Nephron progenitor cell (in vitro differentiated cells): Measurements from ENCODE around the gene GCN1.

Source experiments
- DNase-seq: peaks from one replicate; pipeline ENCODE4 v3.0.0; 2021
- H3K27ac Mint-ChIP-seq: 2 replicates; pipeline ENCODE4 v1.8.0; 2021; ENCODE audit warnings: mild to moderate bottlenecking, moderate library complexity, mixed read lengths
- H3K27me3 Mint-ChIP-seq: 2 replicates; pipeline ENCODE4 v1.8.0; 2021; ENCODE audit warnings: mild to moderate bottlenecking, low read depth, mixed read lengths; ENCODE audit not compliant: poor library complexity
- H3K36me3 Mint-ChIP-seq: 2 replicates; pipeline ENCODE4 v1.8.0; 2021; ENCODE audit warnings: low read depth, mixed read lengths
- H3K4me1 Mint-ChIP-seq: 2 replicates; pipeline ENCODE4 v1.8.0; 2021; ENCODE audit warnings: mixed read lengths
- H3K4me3 Mint-ChIP-seq: 2 replicates; pipeline ENCODE4 v1.8.0; 2021; ENCODE audit warnings: mild to moderate bottlenecking, moderate library complexity, mixed read lengths
- H3K9me3 Mint-ChIP-seq: 2 replicates; pipeline ENCODE4 v1.8.0; 2021; ENCODE audit warnings: mild to moderate bottlenecking, moderate library complexity, mixed read lengths
- TF ChIP-seq, protein P1 (sequence below): fragments of 200-600 bp; sonication (generic); IDR thresholded peaks from 2 replicates; pipeline ENCODE4 v1.5.0; 2021; ENCODE audit warnings: antibody characterized with exemption

Gene GCN1, protein sequence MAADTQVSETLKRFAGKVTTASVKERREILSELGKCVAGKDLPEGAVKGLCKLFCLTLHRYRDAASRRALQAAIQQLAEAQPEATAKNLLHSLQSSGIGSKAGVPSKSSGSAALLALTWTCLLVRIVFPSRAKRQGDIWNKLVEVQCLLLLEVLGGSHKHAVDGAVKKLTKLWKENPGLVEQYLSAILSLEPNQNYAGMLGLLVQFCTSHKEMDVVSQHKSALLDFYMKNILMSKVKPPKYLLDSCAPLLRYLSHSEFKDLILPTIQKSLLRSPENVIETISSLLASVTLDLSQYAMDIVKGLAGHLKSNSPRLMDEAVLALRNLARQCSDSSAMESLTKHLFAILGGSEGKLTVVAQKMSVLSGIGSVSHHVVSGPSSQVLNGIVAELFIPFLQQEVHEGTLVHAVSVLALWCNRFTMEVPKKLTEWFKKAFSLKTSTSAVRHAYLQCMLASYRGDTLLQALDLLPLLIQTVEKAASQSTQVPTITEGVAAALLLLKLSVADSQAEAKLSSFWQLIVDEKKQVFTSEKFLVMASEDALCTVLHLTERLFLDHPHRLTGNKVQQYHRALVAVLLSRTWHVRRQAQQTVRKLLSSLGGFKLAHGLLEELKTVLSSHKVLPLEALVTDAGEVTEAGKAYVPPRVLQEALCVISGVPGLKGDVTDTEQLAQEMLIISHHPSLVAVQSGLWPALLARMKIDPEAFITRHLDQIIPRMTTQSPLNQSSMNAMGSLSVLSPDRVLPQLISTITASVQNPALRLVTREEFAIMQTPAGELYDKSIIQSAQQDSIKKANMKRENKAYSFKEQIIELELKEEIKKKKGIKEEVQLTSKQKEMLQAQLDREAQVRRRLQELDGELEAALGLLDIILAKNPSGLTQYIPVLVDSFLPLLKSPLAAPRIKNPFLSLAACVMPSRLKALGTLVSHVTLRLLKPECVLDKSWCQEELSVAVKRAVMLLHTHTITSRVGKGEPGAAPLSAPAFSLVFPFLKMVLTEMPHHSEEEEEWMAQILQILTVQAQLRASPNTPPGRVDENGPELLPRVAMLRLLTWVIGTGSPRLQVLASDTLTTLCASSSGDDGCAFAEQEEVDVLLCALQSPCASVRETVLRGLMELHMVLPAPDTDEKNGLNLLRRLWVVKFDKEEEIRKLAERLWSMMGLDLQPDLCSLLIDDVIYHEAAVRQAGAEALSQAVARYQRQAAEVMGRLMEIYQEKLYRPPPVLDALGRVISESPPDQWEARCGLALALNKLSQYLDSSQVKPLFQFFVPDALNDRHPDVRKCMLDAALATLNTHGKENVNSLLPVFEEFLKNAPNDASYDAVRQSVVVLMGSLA (N-terminal part only)

DNA sequence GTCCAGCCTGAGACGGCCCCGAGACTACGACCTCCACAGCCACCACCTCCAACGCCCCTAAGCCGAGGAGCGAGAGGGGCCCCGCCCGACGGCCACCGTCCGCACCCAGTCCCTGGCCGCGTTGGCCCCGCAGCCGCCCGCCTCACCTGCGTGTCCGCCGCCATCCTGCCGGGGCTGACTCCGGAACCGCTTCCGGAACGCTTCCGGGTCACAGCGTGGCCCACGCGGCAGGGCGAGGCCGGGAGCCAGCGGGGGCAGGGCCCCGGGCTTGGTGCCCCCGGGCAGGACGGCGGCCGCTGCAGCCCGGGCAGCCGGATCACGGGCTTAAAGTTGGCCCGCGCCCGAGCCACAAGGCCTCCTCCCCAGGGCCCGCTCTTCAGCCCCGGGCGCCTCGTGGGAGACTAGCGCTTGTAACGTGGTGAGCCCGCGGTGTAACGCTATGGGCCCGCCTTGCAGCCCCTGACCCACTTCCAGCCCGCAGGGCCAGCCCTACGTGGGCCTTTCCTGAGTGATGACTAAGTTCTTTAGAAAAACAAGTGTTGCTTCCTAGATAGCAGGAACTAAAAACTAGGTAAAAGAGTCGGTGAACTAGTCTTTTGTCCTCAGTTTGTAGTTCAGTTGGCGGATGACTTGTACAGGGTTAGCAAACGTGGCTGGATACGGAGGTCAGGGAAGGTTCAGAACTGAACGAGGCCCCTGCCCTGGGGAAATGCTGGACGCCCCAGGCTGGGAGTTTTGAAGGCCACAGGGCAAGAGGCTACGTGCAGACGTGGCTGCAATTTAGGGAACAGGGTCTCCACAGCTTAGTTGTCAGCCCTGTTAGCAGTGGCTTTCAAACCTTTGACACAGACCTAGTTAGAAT, at the start of gene GCN1:
TSS of gene GCN1 (minus strand) at position 182 of the 862 bp plus-strand sequence. CDS start at position 164, 18 bp downstream.
- H3K27me3 Mint-ChIP-seq: no peaks in the 10 kb centered on the region
- peaks cover 43% of the 10 kb centered on the region for H3K36me3 Mint-ChIP-seq
- H3K4me3 Mint-ChIP-seq: peak within 1 kb of the TSS; percentile 90
- peak; percentile 84 for DNase-seq
- H3K27ac Mint-ChIP-seq: peak within 1 kb of the TSS; percentile 99
- TF ChIP-seq, protein P1, sequence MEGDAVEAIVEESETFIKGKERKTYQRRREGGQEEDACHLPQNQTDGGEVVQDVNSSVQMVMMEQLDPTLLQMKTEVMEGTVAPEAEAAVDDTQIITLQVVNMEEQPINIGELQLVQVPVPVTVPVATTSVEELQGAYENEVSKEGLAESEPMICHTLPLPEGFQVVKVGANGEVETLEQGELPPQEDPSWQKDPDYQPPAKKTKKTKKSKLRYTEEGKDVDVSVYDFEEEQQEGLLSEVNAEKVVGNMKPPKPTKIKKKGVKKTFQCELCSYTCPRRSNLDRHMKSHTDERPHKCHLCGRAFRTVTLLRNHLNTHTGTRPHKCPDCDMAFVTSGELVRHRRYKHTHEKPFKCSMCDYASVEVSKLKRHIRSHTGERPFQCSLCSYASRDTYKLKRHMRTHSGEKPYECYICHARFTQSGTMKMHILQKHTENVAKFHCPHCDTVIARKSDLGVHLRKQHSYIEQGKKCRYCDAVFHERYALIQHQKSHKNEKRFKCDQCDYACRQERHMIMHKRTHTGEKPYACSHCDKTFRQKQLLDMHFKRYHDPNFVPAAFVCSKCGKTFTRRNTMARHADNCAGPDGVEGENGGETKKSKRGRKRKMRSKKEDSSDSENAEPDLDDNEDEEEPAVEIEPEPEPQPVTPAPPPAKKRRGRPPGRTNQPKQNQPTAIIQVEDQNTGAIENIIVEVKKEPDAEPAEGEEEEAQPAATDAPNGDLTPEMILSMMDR: no peak
- H3K9me3 Mint-ChIP-seq: no peaks in the 10 kb centered on the region
- peaks cover 44% of the 10 kb centered on the region for H3K4me1 Mint-ChIP-seq

DNA sequence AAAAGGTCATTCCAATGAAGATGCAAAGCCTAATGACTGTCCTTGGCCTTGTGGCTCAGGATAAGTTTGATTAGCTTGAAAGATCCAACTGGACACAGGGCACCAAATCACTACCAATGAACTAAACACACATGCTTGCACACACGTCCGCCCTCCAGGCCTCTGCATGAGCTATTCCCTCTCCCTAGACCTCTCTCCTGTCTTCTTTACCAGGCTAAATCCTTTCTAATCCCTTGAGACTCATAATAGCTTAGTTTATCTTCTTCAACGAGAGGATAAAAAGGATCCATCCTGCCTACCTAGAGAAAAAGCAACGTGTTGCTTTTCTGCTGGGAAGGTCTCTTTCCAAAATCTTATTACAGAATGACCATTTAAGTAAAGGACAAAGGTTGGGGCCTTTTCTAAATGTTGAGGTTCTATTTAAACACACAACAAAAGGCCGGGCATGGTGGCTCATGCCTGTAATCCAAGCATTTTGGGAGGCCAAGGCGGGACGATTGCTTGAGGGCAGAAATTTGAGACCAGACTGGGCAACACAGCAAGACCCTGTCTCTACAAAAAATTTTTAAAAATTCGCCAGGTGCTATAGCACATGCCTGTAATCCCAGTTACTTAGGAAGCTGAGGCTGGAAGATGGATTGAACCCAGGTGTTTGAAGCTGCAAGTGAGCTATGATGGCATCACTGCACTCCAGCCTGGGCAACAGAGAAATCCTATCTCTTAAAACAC, 48.6 kb upstream of the GCN1 start:
- H3K4me1 Mint-ChIP-seq: peaks cover 61% of the 10 kb centered on the region
- H3K4me3 Mint-ChIP-seq: no peak overlapping the region
- H3K27me3 Mint-ChIP-seq: no peaks in the 10 kb centered on the region
- TF ChIP-seq, protein P1: no peak
- peaks cover 5% of the 10 kb centered on the region for H3K36me3 Mint-ChIP-seq
- no peak for DNase-seq
- H3K27ac Mint-ChIP-seq: peak overlapping the region; percentile 86
- H3K9me3 Mint-ChIP-seq: no peaks in the 10 kb centered on the region

DNA sequence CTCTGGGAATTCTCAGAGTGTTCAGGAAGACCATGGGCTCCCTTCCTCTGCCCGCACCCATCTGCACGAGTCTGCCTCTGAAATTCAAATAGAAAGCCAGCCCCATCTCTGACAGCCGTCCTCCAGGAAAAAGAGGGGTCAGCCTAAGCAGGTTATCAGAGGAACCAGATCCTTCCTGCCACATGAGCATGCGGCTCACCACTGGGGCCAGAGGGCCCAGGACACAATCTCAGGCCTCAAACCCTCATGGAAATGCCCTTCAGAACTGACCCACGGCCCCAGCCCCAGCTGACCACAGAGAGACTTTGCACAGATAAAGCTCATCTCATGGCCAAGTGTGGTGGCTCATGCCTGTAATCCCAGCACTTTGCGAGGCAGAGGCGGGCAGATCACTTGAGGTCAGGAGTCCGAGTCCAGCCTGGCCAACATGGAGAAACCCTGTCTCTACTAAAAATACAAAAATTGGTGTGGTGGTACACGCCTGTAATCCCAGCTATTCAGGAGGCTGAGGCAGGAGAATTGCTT, 47.8 kb upstream of the GCN1 start:
- Mint-ChIP-seq H3K4me1 (peaks cover 61% of the 10 kb centered on the region), H3K36me3 (peaks cover 5% of the 10 kb centered on the region), H3K27me3 (no peaks in the 10 kb centered on the region), H3K27ac (no peak overlapping the region), H3K4me3 (no peak overlapping the region), H3K9me3 (no peaks in the 10 kb centered on the region)
- TF ChIP-seq, protein P1: no peak
- DNase-seq: no peak

DNA sequence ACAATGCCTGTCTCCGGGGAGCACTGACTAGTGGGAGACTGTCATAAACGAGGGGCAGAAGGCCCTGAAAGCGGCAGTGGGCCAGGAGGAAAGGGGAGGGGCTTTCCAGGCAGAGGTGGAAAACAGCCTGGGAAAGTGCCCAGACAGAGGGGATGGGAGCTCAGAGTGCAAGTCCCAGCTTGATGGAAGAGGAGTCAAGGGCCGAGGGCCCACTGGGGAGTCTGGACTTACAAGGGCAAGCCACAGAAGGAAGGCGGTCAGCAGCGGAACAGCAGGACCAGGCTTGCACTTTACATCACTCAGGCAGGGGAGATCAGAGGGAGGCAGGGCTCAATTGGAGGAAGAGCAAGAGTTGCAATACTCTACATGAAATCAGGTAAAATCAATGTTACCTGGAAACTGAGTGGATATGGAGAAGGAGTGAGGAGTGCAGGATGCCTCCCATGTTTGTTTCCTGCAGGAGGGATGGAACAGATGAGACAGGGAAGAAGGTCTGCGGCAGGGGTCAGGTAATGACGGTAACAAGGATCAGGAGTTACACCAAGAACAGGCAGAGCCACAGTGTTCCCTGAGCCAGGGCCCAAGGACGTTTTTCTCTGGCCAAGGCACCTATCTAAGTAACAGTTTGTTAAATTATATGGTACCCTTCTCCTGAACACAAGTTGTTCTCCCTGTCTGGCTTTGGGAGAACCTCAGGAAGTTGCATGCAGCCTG, 47.2 kb upstream of the GCN1 start:
- Mint-ChIP-seq H3K4me3 (peak overlapping the region; percentile 2), H3K9me3 (no peaks in the 10 kb centered on the region), H3K36me3 (peaks cover 5% of the 10 kb centered on the region), H3K4me1 (peaks cover 65% of the 10 kb centered on the region), H3K27ac (peak overlapping the region; percentile 50), H3K27me3 (no peaks in the 10 kb centered on the region)
- TF ChIP-seq, protein P1: no peak
- DNase-seq: no peak
